ENCODE results near the gene CTNNA1. TPM values are rescaled to one million over a fixed set of nuclear protein-coding genes. Genes with fewer than 3 reads are reported as not detected.

The CTNNA1 gene
- total and polyA plus RNA-seq, 2 of the 8 experiments (the other 6 are each of a cell fraction or from before 2014, with no cell fraction given): 115 to 349 TPM

GRCh38 chr5:138714694-138715093 is 38.5 kb upstream of the CTNNA1 start:
- Histone ChIP-seq H2BK15ac (ENCODE audit: low read length) (no peak overlapping the region), H2BK120ac (replicated peaks; ENCODE audit: low read depth, low read length) (no peak overlapping the region), H2AFZ (ENCODE audit: low read length) (no peak overlapping the region; the same call in 1 of the 2 replicates), H3K23me2 (ENCODE audit: low read depth, low read length) (no peaks in the 10 kb centered on the region), H3K79me2 (ENCODE audit: control insufficient read depth in 1 of 2, insufficient read depth in 2 of 2, low read length in 2 of 2) (no peaks in the 10 kb centered on the region), H3K4ac (replicated peaks; ENCODE audit: insufficient read length, low read depth, low read length) (no peak overlapping the region), H4K91ac (replicated peaks; ENCODE audit: insufficient read length, low read length) (no peak overlapping the region), H3K36me3 (ENCODE audit: control insufficient read depth in 2 of 4, insufficient read depth in 4 of 4, low read length in 3 of 4) (no peaks in the 10 kb centered on the region), H3K9me3 (ENCODE audit: insufficient read depth in 2 of 2, low read depth in 1 of 2, low read length in 1 of 2) (no peaks in the 10 kb centered on the region), H3K18ac (ENCODE audit: extremely low read depth, low read length) (no peak overlapping the region), H2BK5ac (ENCODE audit: low read depth, low read length) (no peak overlapping the region), H3K56ac (replicated peaks; ENCODE audit: insufficient read length, low read depth, low read length) (no peak overlapping the region), H3K79me1 (ENCODE audit: low read depth, low read length) (no peaks in the 10 kb centered on the region), H2AK5ac (ENCODE audit: low read depth, low read length) (no peak overlapping the region), H2BK20ac (ENCODE audit: low read length) (no peak overlapping the region), H3K9ac (replicated peaks in 1 of 4; ENCODE audit: extremely low read depth in 1 of 4, low read depth in 3 of 4, low read length in 3 of 4) (no peak overlapping the region), H3K23ac (ENCODE audit: insufficient read length) (no peak overlapping the region), H2BK12ac (ENCODE audit: low read depth, low read length) (no peak overlapping the region), H3K4me3 (ENCODE audit: extremely low read depth in 1 of 4, insufficient read depth in 2 of 4, low read depth in 3 of 4, low read length in 4 of 4) (no peak overlapping the region), H3K27ac (ENCODE audit: low read depth, low read length) (no peak overlapping the region), H3K4me2 (ENCODE audit: insufficient read depth in 1 of 2, low read depth in 2 of 2, low read length in 2 of 2) (no peak overlapping the region), H3K14ac (ENCODE audit: insufficient read length) (no peak overlapping the region), H3K4me1 (replicated peaks in 1 of 4; ENCODE audit: control insufficient read depth in 3 of 4, insufficient read depth in 4 of 4, low read length in 3 of 4) (peaks cover 0 to 15% (median 8%) of the 10 kb centered on the region in 4 experiments; a peak in 4 of 7 replicates), H4K5ac (ENCODE audit: insufficient read length, low read depth, low read length) (no peak overlapping the region), H3K27me3 (replicated peaks in 1 of 4; ENCODE audit: control insufficient read depth in 3 of 4, extremely low read depth in 1 of 4, insufficient read depth in 3 of 4, low read length in 3 of 4) (no peaks in the 10 kb centered on the region), H4K8ac (ENCODE audit: extremely low read depth, insufficient read depth, low read length) (no peak overlapping the region), H4K20me1 (replicated peaks in 1 of 2; ENCODE audit: control insufficient read depth in 1 of 2, insufficient read depth in 2 of 2, low read length in 2 of 2) (no peaks in the 10 kb centered on the region)
- DNase-seq (ENCODE audit: low read depth in 1 of 2, low spot score in 2 of 2): no peak
- no peak for FAIRE-seq
- CTCF ChIA-PET (ENCODE audit: partially characterized antibody): interaction anchor here (0.6 to 1.8 kb wide), 9 partner anchors 8 to 433 kb away, joined by 3 to 8 read pairs (median 4); no protein-coding TSS in a partner anchor
- 88% methylated on average over 3 of the region's 3 CpGs; no CpG with 5 or more reads in 1 of the 2 experiments for WGBS, 2 experiments (ENCODE audit: extremely low coverage in 1 of 2, insufficient coverage in 1 of 2, insufficient read length in 1 of 2, insufficient replicate concordance in 2 of 2, low coverage in 1 of 2, low lambda C conversion rate in 2 of 2, missing lambda C conversion rate in 1 of 2)
- POLR2A ChIA-PET (ENCODE audit: partially characterized antibody): interaction anchor here (1.8 to 2.1 kb wide), 2 partner anchors 9 to 10 kb away, joined by 6 to 7 read pairs; no protein-coding TSS in a partner anchor
- TF ChIP-seq SAP30 (IDR thresholded peaks at IDR 0.05; ENCODE audit: insufficient read depth, insufficient replicate concordance, low read length) (no peak), RXRA (IDR thresholded peaks at IDR 0.05; ENCODE audit: insufficient read depth, low read depth, low read length) (no peak), GTF2F1 (IDR thresholded peaks at IDR 0.05; ENCODE audit: borderline replicate concordance, low read depth, low read length) (no peak), SRF (IDR thresholded peaks at IDR 0.05; ENCODE audit: low read depth, low read length) (no peak), SP4 (IDR thresholded peaks at IDR 0.05; ENCODE audit: low read length) (no peak), SUZ12 (IDR thresholded peaks at IDR 0.05; ENCODE audit: low read length) (no peak), RNF2 (IDR thresholded peaks at IDR 0.05; ENCODE audit: borderline replicate concordance, low read depth, low read length, missing control alignments, poor library complexity, severe bottlenecking) (no peak), EGR1 (IDR thresholded peaks at IDR 0.05; ENCODE audit: borderline replicate concordance, low read depth, low read length) (no peak), POLR2A (IDR thresholded peaks at IDR 0.05; ENCODE audit: control extremely low read depth in 1 of 2, low read depth in 2 of 2, low read length in 2 of 2) (no peak), CEBPB (IDR thresholded peaks at IDR 0.05; ENCODE audit: low read depth, low read length) (no peak), RBBP5 (IDR thresholded peaks at IDR 0.05; ENCODE audit: borderline replicate concordance, low read depth, low read length) (no peak), EZH2 (IDR thresholded peaks at IDR 0.05; ENCODE audit: low read depth, low read length, severe bottlenecking) (no peak), TAF1 (IDR thresholded peaks at IDR 0.05; ENCODE audit: low read depth, low read length) (no peak), TAF7 (optimal IDR thresholded peaks at IDR 0.05; ENCODE audit: borderline replicate concordance, low read depth, low read length) (no peak)
